Measurements from ENCODE around the gene SPEF1. TPM values are rescaled to one million over a fixed set of nuclear protein-coding genes. Genes with fewer than 3 reads are reported as not detected.

The SPEF1 gene
- total RNA-seq, 4 donors from 2014 or later, result not detected

DNA sequence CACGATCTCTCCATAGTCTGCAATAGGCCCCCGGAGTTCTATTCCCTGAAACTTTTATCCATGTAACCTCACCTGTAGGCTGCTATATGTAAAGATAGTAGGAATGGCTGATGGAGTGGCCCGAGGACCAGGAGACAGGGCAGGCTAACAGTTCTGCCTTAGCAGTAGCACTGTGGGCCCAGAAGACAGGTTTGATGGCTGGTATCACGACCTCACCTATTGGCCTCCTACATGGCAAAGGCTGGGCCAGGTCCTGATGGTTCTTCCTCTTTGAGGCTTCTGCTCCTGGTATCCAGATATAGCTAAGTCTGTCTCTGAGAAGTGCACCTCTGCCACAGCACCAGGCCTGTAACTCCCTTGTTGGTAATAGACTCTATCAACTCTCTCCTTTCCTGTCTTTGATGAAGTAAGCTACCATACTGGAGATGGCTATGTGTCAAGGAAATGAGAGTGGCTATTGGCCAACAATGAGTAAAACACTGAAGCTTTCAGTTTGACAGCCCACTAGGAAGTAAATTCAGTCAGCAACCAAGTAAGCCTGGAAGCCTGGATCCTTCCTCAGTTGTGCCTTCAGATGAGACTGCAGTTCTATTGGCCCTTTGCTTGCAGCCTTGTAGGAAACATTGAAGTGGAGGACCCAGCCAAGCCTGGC, 5.7 kb downstream of the SPEF1 start:
- DNase-seq (no peak), ATAC-seq (no peak)
- in situ Hi-C loops (cut with MboI; ENCODE audit: low sequenced_read_pairs in 4 of 4), result no loop called here
- peaks cover 0 to 15% (median 14%) of the 10 kb centered on the region in 3 donors for H3K27me3 ChIP-seq
- intact Hi-C loops (cut with DNase I; ENCODE audit: low total_unique reads), result no loop called here
- no peak for TF ChIP-seq POLR2A (IDR thresholded peaks at IDR 0.05)
- TF ChIP-seq CTCF (IDR thresholded peaks at IDR 0.05 in 4 of 5, conservative IDR thresholded peaks at IDR 0.05 in 1 of 5), result no peak
- no peaks in the 10 kb centered on the region for H3K36me3 ChIP-seq
- H3K4me1 ChIP-seq, result peaks cover 8 to 15% of the 10 kb centered on the region in 2 donors
- H3K4me3 ChIP-seq, result no peak overlapping the region
- no peak overlapping the region for H3K27ac ChIP-seq
- no peaks in the 10 kb centered on the region for H3K9me3 ChIP-seq

GRCh38 chr20:3771552-3772058, 9.6 kb downstream of the SPEF1 start:
- H3K36me3 ChIP-seq, result no peaks in the 10 kb centered on the region
- intact Hi-C loops (cut with DNase I; ENCODE audit: low total_unique reads), result no loop called here
- peaks cover 12 to 18% of the 10 kb centered on the region in 2 donors for H3K4me1 ChIP-seq
- TF ChIP-seq POLR2A (IDR thresholded peaks at IDR 0.05) (no peak), CTCF (IDR thresholded peaks at IDR 0.05 in 4 of 5, conservative IDR thresholded peaks at IDR 0.05 in 1 of 5) (no peak)
- H3K9me3 ChIP-seq, result no peaks in the 10 kb centered on the region
- DNase-seq, result no peak
- H3K4me3 ChIP-seq, result no peak overlapping the region
- peaks cover 0 to 6% (median 6%) of the 10 kb centered on the region in 3 donors for H3K27me3 ChIP-seq
- no peak overlapping the region for H3K27ac ChIP-seq
- in situ Hi-C loops (cut with MboI; ENCODE audit: low sequenced_read_pairs in 4 of 4), result loop anchor here in 1 of 4 donors (25.0 kb wide), 1 partner anchor 316 kb away; no protein-coding TSS in a partner anchor
- ATAC-seq, result no peak

GRCh38 chr20:3768342-3769130, 12.7 kb downstream of the SPEF1 start:
- Histone ChIP-seq H3K36me3 (no peaks in the 10 kb centered on the region), H3K27me3 (no peaks in the 10 kb centered on the region), H3K4me1 (peaks cover 12 to 23% of the 10 kb centered on the region in 2 donors), H3K27ac (peak overlapping the region; percentile 80 to 84 (median 80)), H3K4me3 (peak overlapping the region; percentile 66 to 94 (median 84)), H3K9me3 (no peaks in the 10 kb centered on the region)
- in situ Hi-C loops (cut with MboI; ENCODE audit: low sequenced_read_pairs in 4 of 4) (loop anchor here in 1 of 4 donors (25.0 kb wide), 1 partner anchor 319 kb away; no protein-coding TSS in a partner anchor), intact Hi-C loops (cut with DNase I; ENCODE audit: low total_unique reads) (loop anchor here (1.0 to 10.0 kb wide), 3 partner anchors 13 to 364 kb away; partner anchors contain the start of genes DNAAF9 and SPEF1)
- peak; percentile 38 to 43 for ATAC-seq
- DNase-seq, result peak; percentile 44 to 49
- TF ChIP-seq POLR2A (IDR thresholded peaks at IDR 0.05), result no peak
- peak in 4 of 5 experiments; percentile 38 to 58 (median 52) for TF ChIP-seq CTCF (IDR thresholded peaks at IDR 0.05 in 4 of 5, conservative IDR thresholded peaks at IDR 0.05 in 1 of 5)

DNA sequence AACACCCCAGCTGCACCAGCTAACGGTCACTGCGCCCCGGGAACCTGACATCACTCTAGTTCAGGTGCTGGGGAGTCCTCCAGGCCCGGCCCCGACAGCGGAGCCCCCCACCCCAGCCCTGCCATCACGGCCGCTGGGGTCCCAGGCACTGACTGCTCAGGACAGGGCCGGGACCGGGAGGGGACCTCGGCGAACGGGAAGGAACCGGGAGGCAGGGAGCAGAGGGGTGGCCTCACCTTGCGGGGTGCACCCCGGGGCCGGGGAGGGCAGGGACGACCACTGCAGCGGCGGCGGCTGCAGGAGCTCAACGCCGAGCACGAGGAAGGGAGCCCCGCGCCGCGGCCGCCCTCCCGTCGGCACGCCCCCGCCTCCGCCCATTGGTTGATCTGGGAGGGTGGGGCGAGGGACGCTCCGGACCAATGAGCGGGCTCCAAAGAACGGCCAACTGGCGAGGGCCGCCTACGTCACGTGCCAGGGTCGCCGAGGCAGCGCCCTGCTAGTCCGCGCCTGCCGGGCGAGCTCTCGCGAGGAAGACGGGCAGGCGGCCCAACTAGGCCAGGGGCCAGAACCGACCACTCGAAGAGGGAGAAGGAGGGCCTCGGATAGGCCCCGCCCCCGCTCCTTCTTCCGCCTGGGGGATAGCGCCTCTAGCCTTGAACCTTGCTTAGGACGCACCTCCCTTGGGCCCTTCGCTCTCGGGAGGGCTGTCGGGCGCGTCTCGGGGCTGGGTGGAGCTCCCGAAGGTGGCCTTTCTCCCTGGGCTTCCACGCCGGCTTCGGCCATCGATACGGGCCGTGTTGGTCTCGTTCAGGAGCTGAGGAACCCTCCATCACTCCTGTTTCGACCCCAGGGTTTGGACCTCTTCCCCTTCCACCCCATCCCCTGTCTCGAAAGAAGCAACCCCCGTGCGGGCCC, 13.6 kb downstream of the SPEF1 start, which contains the start of gene ADISSP:
ADISSP (minus strand) TSS at position 327 of the 915 bp plus-strand sequence. CDS start 7,653 bp downstream, outside the sequence.
- H3K4me1 ChIP-seq, result peaks cover 12 to 23% of the 10 kb centered on the region in 2 donors

More for the DNA sequence above, 13.6 kb downstream of the SPEF1 start, which contains the start of gene ADISSP:
- ATAC-seq, result peak; percentile 91 to 92
- peak; percentile 97 to 98 for DNase-seq
- TF ChIP-seq CTCF (IDR thresholded peaks at IDR 0.05 in 4 of 5, conservative IDR thresholded peaks at IDR 0.05 in 1 of 5) (no peak), POLR2A (IDR thresholded peaks at IDR 0.05) (peak; percentile 59 to 63)
- Histone ChIP-seq H3K36me3 (no peaks in the 10 kb centered on the region), H3K9me3 (no peaks in the 10 kb centered on the region), H3K27ac (peak within 1 kb of the TSS; percentile 80 to 84 (median 80)), H3K27me3 (no peaks in the 10 kb centered on the region), H3K4me3 (peak within 1 kb of the TSS; percentile 66 to 94 (median 84))
- in situ Hi-C loops (cut with MboI; ENCODE audit: low sequenced_read_pairs in 4 of 4), result loop anchor here in 1 of 4 donors (25.0 kb wide), 1 partner anchor 320 kb away; no protein-coding TSS in a partner anchor
- intact Hi-C loops (cut with DNase I; ENCODE audit: low total_unique reads), result loop anchor here (1.0 to 10.0 kb wide), 4 partner anchors 14 to 363 kb away; partner anchors contain the start of genes DNAAF9 and SPEF1

Data from gastrocnemius medialis (tissue), 4 donors.